Ammon's horn (tissue), 1 donor: ENCODE measurements around the gene PRPF4.
"Not testable (repeated sequence)": the region's sequence is repeated elsewhere in the genome, so short reads cannot be mapped to it uniquely, and the experiment has no call there.

ENCODE experiments used
- DNase-seq: peaks from one replicate; pipeline ENCODE4 v3.0.0-alpha.2; 2016; ENCODE audit warnings: low spot score

The PRPF4 gene

DNA sequence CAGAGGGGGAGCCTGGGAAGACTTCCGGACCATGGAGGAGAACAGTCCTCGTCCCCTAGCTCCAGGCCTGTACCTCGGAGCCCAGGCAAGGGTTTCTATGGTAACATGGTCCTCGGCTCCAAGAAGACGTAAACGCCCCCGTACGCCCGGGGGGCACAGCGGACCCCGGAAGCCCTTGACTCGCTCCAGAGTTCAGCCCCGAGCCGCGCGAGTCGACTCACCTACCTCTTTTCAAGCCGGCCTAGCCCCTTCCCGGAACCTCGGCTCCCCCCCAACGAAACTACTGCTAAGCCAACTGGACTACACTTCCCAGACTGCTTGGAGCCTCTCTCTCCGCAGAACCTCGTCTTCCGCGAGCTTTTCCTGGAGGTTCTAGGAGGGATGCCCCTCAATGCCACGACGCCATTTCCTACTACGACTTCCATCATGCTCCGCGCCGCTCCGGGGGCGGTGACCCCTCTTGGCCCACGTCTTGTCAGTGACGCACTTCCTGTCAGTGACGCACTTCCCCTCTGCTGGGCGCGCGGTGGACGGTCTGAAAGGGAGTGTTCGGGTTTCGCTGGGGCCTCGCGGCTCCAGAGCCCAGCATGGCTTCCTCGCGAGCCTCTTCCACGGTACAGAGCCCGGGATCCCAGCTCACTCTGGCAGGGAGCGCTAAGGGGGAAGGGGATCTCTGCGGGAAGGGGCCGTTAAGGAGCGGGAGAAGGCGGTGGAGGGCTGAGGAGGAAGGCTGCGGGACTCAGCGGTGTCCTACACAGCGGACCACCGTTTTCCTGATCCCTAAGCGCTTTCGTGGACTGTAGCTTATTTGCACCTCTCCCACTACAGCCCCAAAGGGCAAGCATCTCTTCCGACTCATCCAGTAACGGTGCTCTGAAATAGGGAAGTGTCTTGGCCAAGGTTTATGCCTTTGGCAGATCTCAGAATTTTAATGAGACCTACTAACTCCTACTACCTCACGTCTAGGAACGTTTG lies at the start of gene PRPF4, which contains the start of gene CDC26:
TSS of gene PRPF4 (plus strand) at position 502 of the 975 bp plus-strand sequence. CDS start at position 588, 86 bp downstream.
TSS of gene CDC26 (minus strand) at position 416 of the 975 bp plus-strand sequence. CDS start 3,065 bp downstream, outside the sequence.
- DNase-seq: peak; percentile 99

DNA sequence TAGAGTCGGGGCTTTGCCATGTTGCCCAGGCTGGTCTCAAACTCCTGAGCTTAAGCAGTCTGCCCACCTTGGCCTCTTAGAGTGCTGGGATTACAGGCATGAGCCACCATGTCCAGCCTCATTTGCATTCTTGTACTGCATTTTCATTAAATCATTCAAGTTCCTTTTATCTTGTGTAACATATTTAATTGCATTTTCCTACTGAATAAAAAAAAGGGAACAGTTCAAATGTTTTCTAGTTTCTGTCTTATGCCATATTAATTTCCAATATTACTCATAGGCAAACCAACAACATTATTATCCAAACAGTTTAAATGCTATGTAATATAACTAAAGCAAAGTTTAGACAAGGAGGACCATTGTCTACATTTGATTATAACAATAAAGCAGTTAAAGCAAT lies 48.0 kb upstream of the PRPF4 start:
- DNase-seq: no peak

DNA sequence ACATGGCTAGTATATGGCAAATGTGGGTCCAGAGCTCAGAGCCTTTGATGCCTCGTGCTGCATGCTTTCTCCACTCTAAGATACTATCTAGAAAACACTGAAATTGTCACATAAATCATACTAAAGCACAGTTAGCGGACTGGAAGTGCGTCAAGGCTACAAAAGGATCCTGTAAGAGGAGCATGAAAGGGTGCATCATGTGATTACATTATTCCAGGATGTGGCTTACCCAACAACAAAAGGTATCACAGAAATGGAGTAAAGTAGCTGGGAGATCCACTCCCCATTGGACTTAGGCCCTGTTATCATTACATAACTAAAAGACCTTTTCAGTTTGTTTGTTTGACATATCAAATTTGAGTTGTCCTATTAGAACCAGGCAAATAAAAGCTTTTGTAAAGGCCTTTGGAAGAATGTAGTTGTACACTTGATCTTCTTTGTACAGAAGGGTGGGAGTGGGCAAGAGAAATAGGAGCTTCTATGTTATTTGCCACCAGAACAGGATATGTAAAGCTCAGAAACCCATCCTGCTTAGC lies 47.3 kb upstream of the PRPF4 start:
- DNase-seq: no peak

DNA sequence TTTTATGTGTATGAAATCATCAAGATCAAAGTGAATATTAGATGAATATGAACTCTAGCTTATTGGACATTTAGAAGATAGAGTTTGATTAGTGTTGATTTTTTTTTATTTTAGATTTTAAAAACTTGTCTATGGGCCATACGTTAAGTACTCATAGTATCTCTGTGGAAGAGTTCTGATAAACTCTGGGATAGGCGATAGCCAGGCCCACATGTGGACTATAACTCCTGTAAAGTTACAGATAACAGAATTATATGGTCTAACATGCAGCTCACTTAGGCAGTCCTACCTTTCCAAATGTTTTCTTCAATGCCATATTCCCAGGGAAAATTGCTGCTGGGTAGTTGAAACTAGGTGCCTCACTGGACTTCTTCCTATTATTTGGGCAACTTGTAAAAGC lies 43.8 kb upstream of the PRPF4 start:
- DNase-seq: no peak

DNA sequence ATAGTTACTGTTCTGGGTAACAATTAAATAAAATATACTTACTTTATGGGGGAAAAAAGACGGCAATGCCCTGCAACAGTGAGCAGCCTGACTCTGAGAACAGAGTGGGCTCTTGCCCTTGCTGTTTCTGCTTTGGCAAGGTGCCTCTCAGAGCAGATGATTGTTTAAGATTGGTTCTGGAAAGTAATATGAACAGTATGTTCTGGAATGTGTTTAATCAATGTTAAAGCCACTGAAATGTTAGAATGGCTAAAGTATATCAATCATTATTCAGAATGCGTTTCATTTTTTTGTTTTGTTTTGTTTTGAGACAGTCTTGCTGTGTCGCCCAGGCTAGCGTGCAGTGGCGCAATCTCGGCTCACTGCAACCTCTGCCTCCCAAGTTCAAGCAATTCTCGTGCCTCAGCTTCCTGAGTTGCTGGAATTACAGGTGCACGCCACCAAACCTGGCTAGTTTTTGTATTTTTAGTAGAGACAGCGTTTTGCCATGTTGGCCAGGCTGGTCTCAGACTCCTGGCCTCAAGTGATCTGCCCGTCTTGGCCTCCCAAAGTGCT lies 39.7 kb upstream of the PRPF4 start:
- DNase-seq: not testable (repeated sequence)

DNA sequence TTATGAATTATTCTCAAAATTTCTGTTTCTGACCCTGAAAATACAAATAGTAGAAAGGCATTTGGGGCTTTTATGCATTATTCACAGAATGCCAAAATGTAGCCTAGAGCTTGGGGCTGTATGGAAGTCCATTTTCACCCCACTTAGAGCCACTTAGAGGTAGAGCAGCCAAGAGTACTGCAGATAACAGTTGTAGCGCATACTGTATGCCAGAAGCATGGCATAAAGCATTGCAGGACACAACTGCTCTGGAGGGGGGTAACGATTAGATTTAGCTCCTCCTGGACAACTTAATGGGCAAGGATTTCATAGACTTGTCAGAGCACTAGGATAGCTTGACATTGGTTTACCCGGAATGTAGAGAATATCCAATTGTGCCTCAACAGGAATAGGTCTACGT lies 38.4 kb upstream of the PRPF4 start:
- no peak for DNase-seq

DNA sequence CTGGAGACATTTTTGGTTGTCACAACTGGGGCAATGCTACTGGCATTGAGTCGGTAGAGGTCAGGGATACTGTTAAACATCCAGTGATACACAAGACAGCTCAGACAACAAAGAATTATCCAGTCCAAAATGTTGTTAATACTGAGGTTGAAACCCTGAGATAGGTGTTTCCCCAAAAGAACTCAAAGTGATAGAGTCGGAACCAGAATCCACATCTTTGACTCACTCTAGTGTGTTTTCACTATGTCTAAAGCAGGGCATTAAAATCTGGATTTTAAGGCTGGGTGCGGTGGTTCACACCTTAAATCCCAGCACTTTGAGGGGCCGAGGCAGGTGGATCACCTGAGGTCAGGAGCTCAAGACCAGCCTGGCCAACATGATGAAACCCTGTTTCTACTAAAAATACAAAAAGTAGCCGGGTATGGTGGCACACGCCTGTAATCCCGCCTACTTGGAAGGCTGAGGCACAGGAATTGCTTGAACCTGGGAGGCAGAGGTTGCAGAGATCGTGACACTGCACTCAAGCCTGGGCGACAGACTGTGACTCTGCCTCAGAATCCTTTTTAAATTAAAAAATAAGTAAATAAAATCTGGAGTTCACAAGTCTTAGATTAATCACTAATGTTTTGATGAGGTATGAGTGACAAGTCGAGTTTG lies 37.1 kb upstream of the PRPF4 start:
- DNase-seq: no peak

DNA sequence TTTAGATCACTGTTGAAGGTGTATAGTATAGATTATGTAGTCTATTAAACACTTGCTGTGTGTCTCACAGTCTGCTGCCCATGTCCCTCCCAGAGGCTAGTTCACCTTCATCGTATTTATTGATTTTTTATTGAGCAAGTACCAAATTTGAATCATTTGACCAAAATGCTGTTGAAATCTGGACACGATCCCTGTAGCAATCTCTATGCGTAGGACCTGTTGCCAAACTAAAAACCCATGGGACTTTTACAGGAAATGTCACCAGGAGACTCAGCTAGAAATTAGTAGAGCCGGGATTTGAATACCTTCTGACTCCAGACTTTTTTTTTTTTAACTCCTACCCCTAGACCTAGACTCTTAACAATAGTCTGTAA lies 36.6 kb upstream of the PRPF4 start:
- DNase-seq: no peak

DNA sequence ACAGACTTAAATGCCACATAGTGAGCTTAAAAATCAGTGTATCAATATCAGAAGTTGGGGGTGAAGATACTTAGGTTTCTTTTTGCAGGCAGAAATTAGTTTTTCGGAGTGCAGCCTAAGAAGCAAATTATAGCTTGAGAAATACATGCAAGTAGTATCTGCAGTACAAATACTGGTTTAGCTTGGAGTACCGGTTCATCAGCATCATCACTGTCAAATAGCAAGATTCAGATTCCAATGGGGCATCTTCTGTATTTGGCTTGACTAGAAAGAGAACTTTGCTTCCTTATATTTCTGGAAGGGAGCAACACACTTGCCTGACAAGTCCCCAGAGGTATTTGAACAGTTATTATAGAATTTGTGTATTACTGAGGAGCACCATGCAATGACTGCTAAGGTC lies 34.3 kb upstream of the PRPF4 start:
- DNase-seq: no peak

DNA sequence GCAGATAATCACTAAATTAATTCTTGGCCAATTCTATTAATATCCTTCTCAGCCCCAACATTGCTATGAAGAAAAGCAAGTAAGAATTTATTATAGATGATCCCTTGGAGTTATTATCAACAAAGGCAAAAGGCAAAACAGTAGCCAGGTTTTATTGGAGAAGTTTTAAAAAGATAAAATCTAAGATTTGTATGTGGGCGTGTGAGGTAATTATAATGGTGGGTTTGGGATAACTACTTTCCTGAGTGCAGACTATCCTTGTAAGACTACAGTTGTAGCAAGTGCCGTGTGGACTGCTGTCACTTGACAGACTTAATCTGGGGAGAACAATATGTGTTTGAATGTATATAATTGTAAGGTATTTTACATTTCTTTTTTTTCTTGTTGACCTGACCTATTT lies 30.9 kb upstream of the PRPF4 start:
- no peak for DNase-seq

DNA sequence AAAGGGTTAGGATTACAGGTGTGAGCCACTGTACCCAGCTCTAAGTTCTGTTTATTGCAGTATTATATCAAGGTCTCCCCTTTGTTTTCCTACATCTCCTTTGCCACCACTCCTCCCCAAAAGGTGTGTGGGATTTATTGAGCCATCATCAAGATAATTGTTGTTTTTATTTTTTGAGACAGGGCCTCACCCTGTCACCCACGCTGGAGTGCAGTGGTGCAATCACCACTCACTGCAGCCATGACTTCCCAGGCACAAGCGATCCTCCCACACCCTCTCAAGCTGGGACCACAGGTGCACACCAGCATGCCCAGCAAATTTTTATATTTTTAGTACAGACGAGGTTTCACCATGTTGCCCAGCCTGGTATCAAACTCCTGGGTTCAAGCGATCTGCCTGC lies 29.6 kb upstream of the PRPF4 start:
- DNase-seq: no peak

DNA sequence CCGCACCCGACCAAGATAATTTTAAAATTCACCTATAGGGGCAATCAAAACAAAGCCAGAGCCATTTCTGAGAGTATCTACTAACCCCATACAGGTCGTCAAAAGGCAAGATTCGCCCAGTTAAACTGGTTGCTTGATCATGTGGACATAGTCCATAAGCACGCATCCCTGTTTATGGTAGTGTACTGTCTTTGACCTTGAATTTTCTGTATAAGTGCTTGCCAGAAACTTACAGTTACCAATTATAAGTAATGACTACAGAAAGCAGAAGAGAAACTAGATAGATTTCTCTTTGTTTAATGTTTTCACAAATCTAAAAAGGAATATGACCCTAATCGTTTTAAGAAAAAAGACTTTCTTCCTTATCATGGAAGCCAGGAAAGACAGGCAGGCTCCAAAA lies 28.5 kb upstream of the PRPF4 start:
- no peak for DNase-seq

DNA sequence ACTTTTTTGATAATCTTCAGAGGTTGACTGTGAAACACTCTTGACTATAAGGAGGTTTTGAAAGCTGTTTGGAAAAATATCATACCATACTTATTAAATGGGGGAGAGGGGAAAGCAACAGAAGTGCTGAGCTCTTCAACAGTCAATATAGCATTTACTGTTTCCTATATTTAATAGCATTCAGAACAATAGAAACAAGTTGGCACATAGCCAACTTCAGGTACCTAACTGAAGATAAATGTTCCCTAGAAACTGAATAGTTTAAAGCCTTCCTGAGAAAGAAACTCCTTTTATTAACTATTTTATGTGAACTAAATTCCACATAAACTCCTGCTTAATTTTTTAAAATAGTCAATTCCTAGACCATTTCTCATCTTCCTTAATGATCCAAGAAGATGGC lies 27.8 kb upstream of the PRPF4 start:
- DNase-seq: no peak

DNA sequence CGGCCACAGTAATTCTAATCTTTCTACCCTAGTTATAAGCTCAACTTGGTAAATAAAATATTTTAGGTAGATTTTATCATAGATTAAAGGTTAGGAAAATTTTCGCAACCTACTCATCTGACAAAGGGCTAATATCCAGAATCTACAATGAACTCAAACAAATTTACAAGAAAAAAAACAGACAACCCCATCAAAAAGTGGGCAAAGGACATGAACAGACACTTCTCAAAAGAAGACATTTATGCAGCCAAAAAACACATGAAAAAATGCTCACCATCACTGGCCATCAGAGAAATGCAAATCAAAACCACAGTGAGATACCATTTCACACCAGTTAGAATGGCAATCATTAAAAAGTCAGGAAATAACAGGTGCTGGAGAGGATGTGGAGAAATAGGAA lies 25.8 kb upstream of the PRPF4 start:
- not testable (repeated sequence) for DNase-seq

DNA sequence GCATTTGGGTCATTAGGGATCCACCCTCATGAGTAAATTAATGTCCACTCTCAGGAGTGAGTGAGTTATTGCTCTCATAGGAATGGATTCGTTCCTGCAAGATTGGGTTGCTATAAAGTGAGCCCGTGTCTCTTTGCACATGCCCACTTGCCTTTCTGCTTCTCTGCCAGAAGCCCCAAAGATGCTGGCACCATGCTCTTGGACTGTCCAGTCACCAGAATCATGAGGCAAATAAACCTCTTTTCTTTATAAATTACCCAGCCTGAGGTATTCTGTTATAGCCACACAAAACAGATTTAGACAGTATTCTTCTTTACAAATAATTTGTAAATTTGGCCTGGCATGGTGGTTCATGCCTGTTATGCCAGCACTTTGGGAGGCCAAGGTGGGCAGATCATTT lies 24.7 kb upstream of the PRPF4 start:
- no peak for DNase-seq

DNA sequence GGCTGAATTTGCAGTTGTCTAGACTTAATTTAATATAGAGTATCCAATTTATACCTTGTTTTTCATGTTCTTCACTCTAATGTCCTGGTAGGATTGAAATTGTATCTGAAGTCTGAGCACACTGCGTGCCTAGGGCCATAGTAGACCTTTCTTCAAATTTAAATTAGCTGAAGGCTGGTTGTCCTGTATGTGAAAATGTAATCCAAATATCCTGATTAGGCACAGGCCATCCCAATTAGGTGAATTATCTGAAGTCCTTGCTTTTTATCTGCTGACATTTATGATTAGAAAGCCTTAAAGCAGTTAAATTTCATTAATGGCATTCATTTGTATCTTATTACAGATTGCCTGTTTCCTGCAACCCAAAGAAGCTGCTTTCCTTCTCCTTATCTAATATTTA lies 20.5 kb upstream of the PRPF4 start:
- DNase-seq: no peak

DNA sequence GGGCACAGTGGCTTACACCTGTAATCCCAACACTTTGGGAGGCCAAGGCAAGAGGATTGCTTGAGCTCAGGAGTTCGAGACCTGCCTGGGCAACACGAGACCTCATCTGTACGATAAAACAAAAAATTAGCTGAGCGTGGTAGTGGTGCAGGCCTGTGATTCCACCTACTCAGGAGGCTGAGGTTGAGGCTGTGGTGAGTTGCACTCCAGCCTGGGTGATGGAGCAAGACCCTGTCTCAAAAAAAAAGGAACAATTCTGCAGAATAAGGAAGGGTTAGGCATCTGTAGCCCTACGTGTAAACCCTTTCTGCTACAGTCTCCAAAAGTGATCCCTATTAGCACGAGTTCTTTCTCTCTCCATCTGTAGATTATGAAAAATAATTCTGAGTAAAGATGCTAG lies 20.0 kb upstream of the PRPF4 start:
- no peak for DNase-seq

DNA sequence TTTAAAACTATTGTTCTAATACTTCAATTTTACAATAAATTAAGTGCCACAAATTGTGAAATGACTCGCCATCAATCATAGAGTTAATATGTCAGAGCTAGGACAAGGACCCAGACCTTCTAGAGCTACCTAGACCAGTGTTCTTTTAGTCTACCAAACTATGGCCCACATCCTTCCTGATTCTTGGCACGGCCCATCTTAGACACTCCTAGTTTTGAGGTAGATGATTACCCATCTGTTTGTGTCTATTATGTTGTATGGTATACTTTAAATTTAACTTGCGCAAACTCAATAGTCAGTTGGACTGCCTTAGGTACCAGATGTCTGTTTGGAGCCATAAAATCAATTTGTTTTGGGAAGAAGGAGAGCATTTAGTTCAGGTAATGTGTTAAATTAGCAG lies 17.6 kb upstream of the PRPF4 start:
- DNase-seq: no peak

DNA sequence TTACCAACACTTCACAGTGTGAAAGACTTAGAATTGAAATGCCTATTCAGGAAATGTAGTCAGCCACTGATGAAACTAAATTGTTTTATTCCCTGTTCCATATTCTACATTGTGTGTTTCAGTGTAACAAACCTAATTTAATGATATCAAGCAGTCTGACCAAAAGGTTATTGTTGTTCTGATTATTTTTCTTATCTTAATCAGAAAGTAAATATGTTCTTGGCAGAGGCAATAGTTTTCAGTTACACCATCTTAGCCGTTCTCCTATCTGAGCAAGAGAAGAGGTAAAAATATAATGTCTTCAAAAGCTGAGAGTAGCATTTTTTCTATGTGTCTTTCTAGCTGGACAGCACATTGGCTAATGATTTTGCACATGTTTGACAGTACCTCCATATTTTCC lies 17.2 kb upstream of the PRPF4 start:
- no peak for DNase-seq

DNA sequence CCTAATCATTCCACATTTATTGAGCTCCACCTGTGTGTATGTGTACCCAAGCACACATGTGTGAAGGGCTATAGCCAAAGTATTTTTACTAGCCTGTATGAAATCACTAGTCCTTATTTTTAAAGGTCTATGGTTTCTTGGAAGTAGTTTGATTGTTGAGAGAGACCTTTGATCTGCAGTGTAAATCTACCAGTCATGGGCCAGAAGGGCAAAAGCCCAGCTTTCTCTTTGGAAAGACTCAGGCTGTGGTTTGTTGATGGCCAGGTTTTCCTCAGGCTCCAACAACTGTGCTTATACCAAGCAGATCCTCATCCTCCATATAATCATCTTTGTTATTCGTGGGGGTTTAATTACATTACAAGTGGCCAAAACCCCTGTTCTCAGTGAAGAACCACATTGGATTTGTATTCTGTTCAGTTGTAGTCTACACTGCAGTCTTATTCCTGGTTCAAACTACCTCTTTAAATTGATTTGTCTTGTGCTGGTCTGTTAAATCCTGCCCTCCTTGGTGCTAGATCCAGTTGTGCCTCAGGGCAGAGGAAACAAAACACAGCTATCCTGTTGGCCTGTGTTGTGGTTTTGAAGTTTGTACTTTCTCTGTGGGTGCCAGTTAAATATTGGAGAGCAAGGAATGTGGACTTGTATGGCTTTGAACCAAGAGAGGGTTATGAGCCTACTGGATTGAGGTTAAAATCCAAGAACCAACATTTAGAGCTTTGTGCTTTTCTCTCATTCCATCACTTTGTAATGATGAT lies 13.4 kb upstream of the PRPF4 start:
- DNase-seq: no peak

DNA sequence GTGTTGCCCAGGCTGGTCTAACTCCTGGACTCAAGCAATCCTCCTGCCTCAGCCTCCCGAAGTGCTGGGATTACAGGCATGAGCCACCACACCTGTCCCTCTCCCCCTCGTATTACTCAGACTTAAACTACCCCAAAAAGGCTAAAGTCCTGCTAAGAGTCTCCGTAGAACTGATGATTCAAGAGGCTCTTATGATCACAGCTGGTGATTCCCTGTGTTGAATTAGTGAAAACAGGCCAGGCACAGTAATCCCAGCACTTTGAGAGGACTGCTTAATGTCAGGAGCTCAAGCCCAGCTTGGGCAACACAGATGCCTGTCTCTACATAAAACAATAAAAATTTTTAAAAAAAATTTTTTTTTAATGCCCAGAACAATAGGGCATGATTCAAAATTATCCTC lies 9.3 kb upstream of the PRPF4 start:
- DNase-seq: no peak
